HTR-8/SVneo (cell line): ENCODE results near the gene SNX30.

Source experiments
- DNase-seq: peaks from one replicate; pipeline ENCODE4 v3.0.0; 2011; ENCODE audit warnings: low spot score, mixed read lengths; ENCODE audit not compliant: insufficient read length
- FAIRE-seq: peaks from 2 replicates; lab custom pipeline; 2011; peaks lifted over from hg19 to GRCh38; lab: Jason Lieb, UNC

The SNX30 gene

DNA sequence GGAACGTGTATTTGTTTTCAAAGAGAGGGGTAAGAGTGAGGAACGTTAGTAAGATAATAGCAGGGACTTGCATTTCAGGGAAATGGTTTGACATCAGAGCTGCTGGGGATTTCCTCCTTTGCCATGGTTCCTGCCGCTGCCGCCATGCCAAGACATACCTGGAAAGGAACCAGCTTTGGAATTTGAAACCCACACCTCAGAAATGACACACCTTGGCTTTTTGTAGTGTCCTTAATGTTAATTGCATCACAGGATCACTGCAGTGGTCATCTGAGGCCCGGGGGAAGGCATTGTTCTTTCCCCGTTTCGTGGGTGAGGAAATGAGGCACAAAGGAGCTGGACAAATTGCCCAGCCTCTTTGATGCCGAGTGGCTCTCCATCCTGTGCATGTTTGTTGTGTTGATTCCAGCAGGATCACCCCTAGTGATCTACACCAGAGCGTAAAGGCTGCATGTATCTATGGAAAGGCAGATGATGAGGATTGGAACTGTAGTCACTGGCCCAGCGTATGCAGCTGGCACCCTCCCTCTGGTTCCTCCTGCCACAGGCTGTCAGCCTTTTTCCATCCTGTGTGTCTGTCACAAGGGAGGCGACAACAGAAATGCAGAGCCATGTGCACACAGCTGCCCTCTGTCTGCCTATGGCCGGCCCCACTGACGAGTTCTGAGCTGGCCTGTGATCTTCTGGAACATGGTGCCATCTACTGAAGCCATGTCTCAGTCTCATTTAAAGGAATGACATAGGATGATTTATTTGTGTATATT lies 102.4 kb downstream of the SNX30 start:
- DNase-seq (no peak), FAIRE-seq (no peak)

GRCh38 chr9:112853882-112854585 lies 103.5 kb downstream of the SNX30 start:
- FAIRE-seq = no peak
- DNase-seq = no peak

GRCh38 chr9:112854657-112855056 lies 104.1 kb downstream of the SNX30 start:
- DNase-seq = no peak
- FAIRE-seq = no peak

- no peak for FAIRE-seq
Measured at GRCh38 chr9:112856200-112856599, 105.6 kb downstream of the SNX30 start.

DNA sequence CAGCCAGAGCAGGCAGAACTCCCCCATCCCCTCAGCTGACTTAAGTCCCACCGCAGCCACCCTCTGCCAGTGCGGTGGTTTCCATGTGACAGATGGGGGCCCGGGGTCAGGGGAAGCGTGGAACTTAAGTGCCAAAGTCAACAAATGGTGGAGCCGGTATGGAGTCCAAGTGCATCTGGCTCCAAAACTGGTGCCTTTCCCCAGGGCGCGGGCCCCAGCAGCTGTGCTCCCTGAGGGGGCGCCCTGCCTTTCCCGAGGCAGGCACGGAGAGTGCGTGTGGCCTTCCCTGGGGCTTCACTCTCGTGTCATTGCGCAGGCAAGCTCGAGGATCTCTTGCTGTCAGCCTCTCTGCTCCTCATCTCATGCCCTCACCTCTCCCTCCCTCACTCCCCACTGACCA lies 106.3 kb downstream of the SNX30 start:
- FAIRE-seq (no peak), DNase-seq (no peak)

More at GRCh38 chr9:112856200-112856599, 105.6 kb downstream of the SNX30 start:
- no peak for DNase-seq

GRCh38 chr9:112858005-112858404 lies 107.4 kb downstream of the SNX30 start:
- DNase-seq (no peak), FAIRE-seq (no peak)

GRCh38 chr9:112858625-112859147 lies 108.1 kb downstream of the SNX30 start:
- DNase-seq = no peak
- no peak for FAIRE-seq

DNA sequence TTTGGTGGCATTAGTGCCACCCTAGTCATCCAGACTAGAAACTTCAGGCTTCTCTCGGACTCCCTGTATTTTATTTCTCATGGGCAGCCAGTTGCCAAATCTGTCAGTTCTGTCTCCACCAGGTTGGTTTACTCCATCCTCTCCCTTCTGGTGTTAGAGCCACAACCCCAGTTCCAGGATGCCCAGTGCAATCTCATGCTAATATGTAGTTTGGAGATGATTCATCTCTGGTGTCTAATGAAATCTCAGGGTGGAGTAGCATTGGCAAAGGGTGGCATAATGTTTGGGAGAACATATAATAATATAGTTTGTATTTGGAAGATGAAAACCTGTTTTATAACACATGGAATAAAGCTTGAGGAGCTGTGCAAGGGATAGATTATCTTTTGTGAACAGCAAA lies 109.9 kb downstream of the SNX30 start:
- DNase-seq (no peak), FAIRE-seq (no peak)

DNA sequence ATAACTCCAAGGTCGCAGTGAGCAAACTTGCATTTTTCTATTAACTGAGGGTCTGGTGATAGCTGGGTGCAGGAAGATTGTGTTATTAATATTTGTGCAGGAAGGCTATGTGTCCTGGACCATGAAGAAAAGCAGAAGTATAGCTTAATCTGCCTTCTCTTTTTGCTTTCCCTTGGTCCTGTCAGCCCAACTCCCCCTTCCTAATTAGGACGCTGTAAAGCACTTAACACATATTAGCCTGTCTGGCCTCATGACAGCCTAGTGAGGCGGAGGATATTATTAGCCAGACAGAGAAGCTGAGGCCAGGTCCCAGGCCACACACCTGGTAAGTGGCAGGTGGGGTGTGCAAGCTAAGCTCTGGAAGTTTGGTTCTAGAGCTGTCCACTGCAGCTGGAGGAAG lies 110.6 kb downstream of the SNX30 start:
- FAIRE-seq = no peak
- no peak for DNase-seq

DNA sequence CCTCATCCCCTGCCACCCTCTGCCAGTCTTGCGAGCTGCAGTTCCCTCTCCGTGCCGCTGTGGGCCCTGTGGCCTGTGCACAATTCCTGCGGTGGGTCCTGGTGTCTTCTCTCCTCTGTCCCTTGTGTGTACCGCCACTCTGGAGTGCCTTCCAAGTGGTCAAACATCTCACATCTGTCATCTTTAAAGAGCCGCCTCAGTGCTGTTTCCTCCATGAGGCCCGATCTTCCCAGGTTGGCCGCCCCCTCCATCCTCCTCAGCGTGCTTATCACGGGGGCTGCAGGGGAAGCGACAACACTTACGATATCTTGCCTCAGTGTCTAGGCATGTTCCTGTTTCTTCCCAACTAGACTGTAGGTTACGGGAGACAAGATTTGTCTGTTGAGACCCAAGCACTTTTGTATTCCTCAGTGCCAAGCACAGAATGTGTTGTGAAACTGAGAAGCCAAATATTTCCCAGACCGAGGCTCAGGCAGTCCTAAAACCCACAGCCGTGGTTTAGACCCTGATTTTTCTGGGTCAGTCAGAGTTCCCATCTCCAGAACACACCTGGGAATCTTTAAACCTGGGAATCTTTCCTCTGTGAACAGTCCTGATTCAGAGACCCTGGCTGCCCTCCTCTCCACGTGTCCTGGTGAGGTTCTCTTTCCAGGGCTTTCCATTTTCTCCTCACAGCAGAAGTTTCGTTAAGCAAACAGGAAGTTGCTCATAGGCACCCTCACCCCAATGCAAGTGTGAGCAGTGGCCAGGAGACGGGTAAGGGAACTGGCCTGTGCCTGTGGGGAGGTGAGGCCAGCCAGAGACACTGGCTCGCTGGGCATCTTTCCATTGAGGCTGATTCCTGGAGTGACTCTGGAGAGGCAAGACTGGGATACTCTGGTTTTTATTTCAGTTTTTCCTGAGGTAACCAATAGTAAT lies 111.3 kb downstream of the SNX30 start:
- FAIRE-seq = no peak

DNA sequence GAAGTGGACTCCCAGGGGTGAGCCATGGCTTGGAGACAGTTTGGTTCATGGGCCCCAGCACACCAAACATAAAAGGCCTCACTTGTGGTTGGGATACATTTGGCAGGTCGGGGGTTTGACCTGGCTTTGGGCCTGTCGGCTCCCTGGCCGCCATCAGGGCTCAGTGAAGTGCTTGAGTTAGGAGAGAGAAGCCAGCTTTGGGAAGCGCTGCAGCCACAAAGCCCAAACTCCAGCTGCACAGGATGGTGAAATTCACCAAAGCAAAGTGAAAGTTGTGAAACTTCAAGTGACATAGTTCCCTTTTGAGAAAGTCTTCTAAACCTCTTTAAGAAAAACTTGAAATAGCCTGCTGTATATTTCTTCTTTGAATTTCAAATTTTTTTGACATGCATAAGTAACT lies 112.7 kb downstream of the SNX30 start:
- FAIRE-seq (no peak), DNase-seq (no peak)

More for the DNA sequence above, 111.3 kb downstream of the SNX30 start:
- no peak for DNase-seq

DNA sequence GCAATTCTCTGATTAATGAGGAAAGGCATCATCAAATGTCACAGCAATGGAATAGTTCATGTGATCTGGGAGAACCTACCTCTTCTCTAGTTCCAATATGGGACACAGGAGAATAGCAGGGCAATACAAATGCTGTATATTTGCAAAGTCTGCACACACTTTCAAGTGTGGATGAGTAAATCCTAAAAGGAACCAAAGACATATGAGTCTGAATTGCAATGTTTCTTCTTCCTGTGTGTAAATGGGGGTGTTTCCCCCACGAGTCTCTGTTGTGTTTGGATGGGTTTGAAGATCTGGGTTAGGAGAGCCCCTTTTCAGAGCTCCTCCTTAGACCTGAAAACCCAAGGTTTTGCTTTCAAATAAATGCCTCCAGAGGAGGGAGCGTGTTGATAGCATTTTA lies 113.2 kb downstream of the SNX30 start:
- no peak for FAIRE-seq
- DNase-seq = no peak

GRCh38 chr9:112864403-112864802 lies 113.8 kb downstream of the SNX30 start:
- DNase-seq (no peak), FAIRE-seq (no peak)

GRCh38 chr9:112864982-112865381 lies 114.4 kb downstream of the SNX30 start:
- FAIRE-seq (no peak), DNase-seq (no peak)

GRCh38 chr9:112866662-112867274 lies 116.2 kb downstream of the SNX30 start:
- FAIRE-seq (no peak), DNase-seq (peak; percentile 27)

- DNase-seq (peak; percentile 62), FAIRE-seq (no peak)
Measured at GRCh38 chr9:112867275-112867991, 116.9 kb downstream of the SNX30 start.

GRCh38 chr9:112868461-112868860 lies 117.9 kb downstream of the SNX30 start:
- no peak for FAIRE-seq

GRCh38 chr9:112869041-112869529 lies 118.5 kb downstream of the SNX30 start:
- no peak for DNase-seq
- FAIRE-seq = no peak

More at GRCh38 chr9:112868461-112868860, 117.9 kb downstream of the SNX30 start:
- no peak for DNase-seq

DNA sequence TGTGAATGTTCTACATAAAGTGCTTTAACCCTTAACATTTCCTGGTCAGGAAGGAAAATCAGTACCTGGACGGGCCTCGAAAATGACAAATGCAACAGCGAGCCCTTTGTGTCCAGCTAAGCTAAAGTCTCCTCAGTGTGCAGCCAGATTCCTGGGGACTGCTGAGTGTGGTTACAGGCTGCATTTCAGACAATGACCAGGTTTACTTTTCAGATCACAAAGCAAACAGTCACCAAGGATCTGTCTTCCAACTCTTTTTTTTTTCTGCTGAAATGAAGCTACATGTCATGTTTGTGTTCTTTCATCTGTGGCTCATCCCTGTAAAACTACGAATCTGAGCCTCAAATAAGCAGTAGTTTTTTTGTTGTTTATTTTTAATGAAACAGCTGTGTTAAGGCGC lies 119.4 kb downstream of the SNX30 start:
- DNase-seq (no peak), FAIRE-seq (no peak)
